OCI-LY7 (cell line): ENCODE results near the gene RBPMS2.

Experiments used
- CTCF ChIP-seq: fragments of 200-600 bp; sonication (generic); conservative IDR thresholded peaks from 2 replicates; pipeline ENCODE4 v1.5.1; 2014; ENCODE audit warnings: mild to moderate bottlenecking, antibody characterized with exemption, low read length, moderate library complexity, mixed read lengths
- EZH2phosphoT487 ChIP-seq: fragments of 200-600 bp; sonication (generic); IDR thresholded peaks from 2 replicates; pipeline ENCODE4 v1.6.1; 2018; ENCODE audit warnings: low read depth, borderline replicate concordance, mild to moderate bottlenecking, mixed run types, antibody characterized with exemption, low read length, moderate library complexity, mixed read lengths

- no peak for TF ChIP-seq CTCF
- TF ChIP-seq EZH2phosphoT487 = no peak
Measured at GRCh38 chr15:64696481-64696880, 78.9 kb downstream of the RBPMS2 start.
